ENCODE measurements around the gene LAMA2. TPM values are rescaled to one million over a fixed set of nuclear protein-coding genes. Genes with fewer than 3 reads are reported as not detected.

Gene LAMA2
- polyA plus RNA-seq, 3 donors: not detected

GRCh38 chr6:129419324-129419723 is 536.4 kb downstream of the LAMA2 start:
- Histone ChIP-seq H2AFZ (ENCODE audit: insufficient read depth, low read depth, low read length, poor library complexity, severe bottlenecking) (no peak overlapping the region), H3K79me2 (ENCODE audit: insufficient read depth, low read length) (no peaks in the 10 kb centered on the region), H3K4me1 (ENCODE audit: control insufficient read depth in 1 of 2, insufficient read depth in 2 of 2, low read length in 2 of 2) (no peaks in the 10 kb centered on the region), H3K4me2 (replicated peaks; ENCODE audit: extremely low read depth, low read length, poor library complexity, severe bottlenecking) (no peak overlapping the region), H3K9me3 (replicated peaks in 1 of 2; ENCODE audit: control insufficient read depth in 1 of 2, insufficient read depth in 1 of 2, low read length in 2 of 2) (no peaks in the 10 kb centered on the region), H3K36me3 (replicated peaks in 1 of 2; ENCODE audit: control insufficient read depth in 1 of 2, insufficient read depth in 2 of 2, low read length in 2 of 2) (no peaks in the 10 kb centered on the region), H3K9ac (ENCODE audit: insufficient read depth, low read length, poor library complexity, severe bottlenecking) (no peak overlapping the region), H4K20me1 (ENCODE audit: insufficient read depth, low read length) (no peaks in the 10 kb centered on the region), H3K27me3 (ENCODE audit: control insufficient read depth in 2 of 2, insufficient read depth in 2 of 2, low read length in 2 of 2) (no peaks in the 10 kb centered on the region), H3K27ac (ENCODE audit: low read depth in 1 of 2, low read length in 2 of 2) (no peak overlapping the region), H3K4me3 (replicated peaks in 1 of 3; ENCODE audit: low read depth in 2 of 3, low read length in 3 of 3) (no peak overlapping the region)
- Mint-ChIP-seq H3K36me3 (no peaks in the 10 kb centered on the region), H3K27ac (no peak overlapping the region), H3K9me3 (peaks cover 0 to 4% (median 0%) of the 10 kb centered on the region in 7 donors), H3K4me3 (no peak overlapping the region), H3K4me1 (no peaks in the 10 kb centered on the region), H3K27me3 (ENCODE audit: low read depth in 3 of 3) (peaks cover 2 to 4% (median 2%) of the 10 kb centered on the region in 3 donors)
- WGBS (ENCODE audit: insufficient coverage): no CpG with 5 or more reads among the region's 2 CpGs
- intact Hi-C loops (cut with micrococcal nuclease): no loop called here
- no peak for DNase-seq
- TF ChIP-seq, protein P1, sequence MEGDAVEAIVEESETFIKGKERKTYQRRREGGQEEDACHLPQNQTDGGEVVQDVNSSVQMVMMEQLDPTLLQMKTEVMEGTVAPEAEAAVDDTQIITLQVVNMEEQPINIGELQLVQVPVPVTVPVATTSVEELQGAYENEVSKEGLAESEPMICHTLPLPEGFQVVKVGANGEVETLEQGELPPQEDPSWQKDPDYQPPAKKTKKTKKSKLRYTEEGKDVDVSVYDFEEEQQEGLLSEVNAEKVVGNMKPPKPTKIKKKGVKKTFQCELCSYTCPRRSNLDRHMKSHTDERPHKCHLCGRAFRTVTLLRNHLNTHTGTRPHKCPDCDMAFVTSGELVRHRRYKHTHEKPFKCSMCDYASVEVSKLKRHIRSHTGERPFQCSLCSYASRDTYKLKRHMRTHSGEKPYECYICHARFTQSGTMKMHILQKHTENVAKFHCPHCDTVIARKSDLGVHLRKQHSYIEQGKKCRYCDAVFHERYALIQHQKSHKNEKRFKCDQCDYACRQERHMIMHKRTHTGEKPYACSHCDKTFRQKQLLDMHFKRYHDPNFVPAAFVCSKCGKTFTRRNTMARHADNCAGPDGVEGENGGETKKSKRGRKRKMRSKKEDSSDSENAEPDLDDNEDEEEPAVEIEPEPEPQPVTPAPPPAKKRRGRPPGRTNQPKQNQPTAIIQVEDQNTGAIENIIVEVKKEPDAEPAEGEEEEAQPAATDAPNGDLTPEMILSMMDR (IDR thresholded peaks at IDR 0.05): no peak

DNA sequence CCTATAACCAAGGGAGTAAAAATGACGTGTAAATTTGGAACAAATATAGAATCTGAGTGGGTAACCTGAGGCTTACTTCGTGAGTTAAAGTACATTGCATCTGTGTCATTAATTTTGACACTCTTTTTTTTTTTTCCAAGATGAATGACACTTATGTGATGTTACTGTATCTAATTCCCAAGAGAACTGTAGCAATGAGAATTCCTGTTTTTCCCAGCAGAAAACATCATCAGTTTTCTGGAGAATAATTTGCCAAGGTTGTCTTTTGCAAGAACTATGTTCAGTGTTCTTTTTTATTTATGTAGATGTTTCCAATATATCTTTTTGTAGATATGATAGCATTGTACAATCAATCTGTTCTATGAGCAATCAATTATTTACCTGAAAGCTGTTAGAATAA is 543.4 kb downstream of the LAMA2 start:
- no peaks in the 10 kb centered on the region for H3K27me3 ChIP-seq (ENCODE audit: control insufficient read depth in 2 of 2, insufficient read depth in 2 of 2, low read length in 2 of 2)
- no peak for DNase-seq
- no peak overlapping the region for H3K27ac ChIP-seq (ENCODE audit: low read depth in 1 of 2, low read length in 2 of 2)
- H4K20me1 ChIP-seq (ENCODE audit: insufficient read depth, low read length): no peaks in the 10 kb centered on the region
- intact Hi-C loops (cut with micrococcal nuclease): no loop called here
- no CpG with 5 or more reads among the region's 2 CpGs for WGBS (ENCODE audit: insufficient coverage)
- no peak overlapping the region for H3K4me2 ChIP-seq (replicated peaks; ENCODE audit: extremely low read depth, low read length, poor library complexity, severe bottlenecking)
- no peaks in the 10 kb centered on the region for H3K79me2 ChIP-seq (ENCODE audit: insufficient read depth, low read length)
- H3K9me3 Mint-ChIP-seq: peaks cover 0 to 3% (median 0%) of the 10 kb centered on the region in 7 donors
- no peaks in the 10 kb centered on the region for H3K36me3 Mint-ChIP-seq
- TF ChIP-seq, protein P1 (IDR thresholded peaks at IDR 0.05): no peak
- no peak overlapping the region for H3K4me3 Mint-ChIP-seq
- H3K4me3 ChIP-seq (replicated peaks in 1 of 3; ENCODE audit: low read depth in 2 of 3, low read length in 3 of 3): no peak overlapping the region
- H2AFZ ChIP-seq (ENCODE audit: insufficient read depth, low read depth, low read length, poor library complexity, severe bottlenecking): no peak overlapping the region
- no peaks in the 10 kb centered on the region for H3K4me1 ChIP-seq (ENCODE audit: control insufficient read depth in 1 of 2, insufficient read depth in 2 of 2, low read length in 2 of 2)
- H3K27me3 Mint-ChIP-seq (ENCODE audit: low read depth in 3 of 3): peaks cover 0 to 4% (median 2%) of the 10 kb centered on the region in 3 donors
- no peak overlapping the region for H3K27ac Mint-ChIP-seq
- H3K9me3 ChIP-seq (replicated peaks in 1 of 2; ENCODE audit: control insufficient read depth in 1 of 2, insufficient read depth in 1 of 2, low read length in 2 of 2): no peaks in the 10 kb centered on the region
- H3K36me3 ChIP-seq (replicated peaks in 1 of 2; ENCODE audit: control insufficient read depth in 1 of 2, insufficient read depth in 2 of 2, low read length in 2 of 2): no peaks in the 10 kb centered on the region
- H3K4me1 Mint-ChIP-seq: no peaks in the 10 kb centered on the region
- no peak overlapping the region for H3K9ac ChIP-seq (ENCODE audit: insufficient read depth, low read length, poor library complexity, severe bottlenecking)
